Vagina (tissue), 2 donors: ENCODE measurements around the gene TULP1. TPM values are rescaled to one million over a fixed set of nuclear protein-coding genes. Genes with fewer than 3 reads are reported as not detected.
A peak's percentile ranks its signal among the peaks of the same experiment; 100 is the strongest.

Experiments used
- DNase-seq, 2 donors: peaks; one replicate each; pipeline ENCODE4 v3.0.0-alpha.2; 2017; ENCODE audit errors: extremely low spot score in 2 of 2
- H3K27ac ChIP-seq: fragments of 200-600 bp; sonication (generic); one replicate; pipeline ENCODE4 v1.5.1; 2019
- H3K27me3 ChIP-seq: fragments of 200-600 bp; sonication (generic); one replicate; pipeline ENCODE4 v1.5.1; 2019
- H3K36me3 ChIP-seq, 2 donors: fragments of 200-600 bp; sonication (generic); one replicate each; pipeline ENCODE4 v1.5.1; 2017 to 2019
- H3K4me1 ChIP-seq: fragments of 200-600 bp; sonication (generic); one replicate; pipeline ENCODE4 v1.5.1; 2019
- H3K4me3 ChIP-seq, 2 donors: fragments of 200-600 bp; sonication (generic); 1 replicate in 1 of 2; 2 replicates in 1 of 2; pipeline ENCODE4 v1.5.1; 2016 to 2019
- H3K9me3 ChIP-seq: fragments of 200-600 bp; sonication (generic); one replicate; pipeline ENCODE4 v1.5.1; 2019
- POLR2A ChIP-seq, 2 donors: fragments of 450-650 bp; IDR thresholded peaks; one replicate each; pipeline ENCODE4 v1.6.1; 2017; ENCODE audit warnings: antibody characterized with exemption in 2 of 2, mild to moderate bottlenecking in 2 of 2, moderate library complexity in 2 of 2
- POLR2AphosphoS5 ChIP-seq, 2 donors: sonication (generic); formaldehyde crosslinking; IDR thresholded peaks; one replicate each; pipeline ENCODE4 v1.9.0; 2017; ENCODE audit warnings: antibody characterized with exemption in 2 of 2, mild to moderate bottlenecking in 2 of 2, low read depth in 1 of 2; ENCODE audit not compliant: insufficient read depth in 1 of 2
- intact Hi-C: fragments of 100-400 bp; cut with DNase I; formaldehyde crosslinking; loops from one replicate; pipeline ENCODE4 v1.15.1; 2023
- total RNA-seq: library from RNA; depleted of rRNA; stranded (reverse); fragments of >200 nt; gene quantifications from one replicate; pipeline ENCODE4 v1.2.3, GENCODE V29; 2016
- TF ChIP-seq, protein P1 (sequence below), 3 experiments: fragments of 450-650 bp in 2 of 3; fragments of 200-600 bp in 1 of 3; sonication (generic) in 1 of 3; IDR thresholded peaks; one replicate each; pipeline ENCODE4 v1.5.1; 2017 to 2019; ENCODE audit warnings: antibody characterized with exemption in 3 of 3, mild to moderate bottlenecking in 2 of 3, moderate library complexity in 2 of 3

The TULP1 gene
- total RNA-seq, 1 donor from 2014 or later = not detected

DNA sequence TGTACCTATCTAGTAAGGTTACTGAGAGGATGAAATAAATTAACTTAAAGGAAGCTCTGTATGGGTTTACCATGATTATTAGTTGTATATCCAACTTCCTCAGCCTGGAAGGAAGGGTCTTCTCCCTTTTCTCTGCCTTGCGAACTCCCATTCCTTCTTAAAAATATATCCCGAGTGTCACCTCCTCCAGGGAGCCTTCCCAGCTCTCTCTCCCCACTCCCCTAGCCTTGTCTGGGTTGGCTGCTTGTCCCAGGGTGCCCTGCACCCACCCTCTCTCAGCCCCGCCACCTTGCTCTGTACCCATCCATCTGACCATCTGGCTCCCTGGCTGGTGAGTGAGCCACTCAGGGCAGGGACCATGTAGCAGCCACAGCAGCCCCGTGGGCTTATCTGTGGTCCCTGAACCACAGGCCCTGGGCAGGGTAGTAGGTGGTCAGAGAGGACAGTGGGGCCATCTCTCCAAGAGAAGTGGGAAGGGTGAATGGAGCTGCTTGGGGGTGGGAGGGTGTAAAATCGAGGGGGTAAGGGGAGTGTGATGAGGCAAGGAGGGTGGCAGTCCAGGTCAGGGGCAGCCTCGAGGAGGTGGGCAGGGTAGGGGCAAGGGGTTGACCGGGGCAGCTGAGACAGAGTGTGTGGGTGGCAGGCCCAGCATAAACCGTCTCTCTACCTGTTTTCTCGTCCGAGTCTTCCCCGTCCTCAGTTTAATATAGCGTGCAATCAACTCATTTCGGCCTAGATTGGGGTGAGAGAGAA is 28.6 kb downstream of the TULP1 start:
- Histone ChIP-seq H3K27me3 (no peaks in the 10 kb centered on the region), H3K4me1 (peaks cover 45% of the 10 kb centered on the region), H3K4me3 (no peak overlapping the region), H3K36me3 (peaks cover 0 to 10% of the 10 kb centered on the region in 2 donors), H3K27ac (peak overlapping the region; percentile 97), H3K9me3 (no peaks in the 10 kb centered on the region)
- TF ChIP-seq POLR2AphosphoS5 (IDR thresholded peaks at IDR 0.05; ENCODE audit: insufficient read depth in 1 of 2, low read depth in 1 of 2) (no peak), POLR2A (IDR thresholded peaks at IDR 0.05) (no peak)
- TF ChIP-seq, protein P1, sequence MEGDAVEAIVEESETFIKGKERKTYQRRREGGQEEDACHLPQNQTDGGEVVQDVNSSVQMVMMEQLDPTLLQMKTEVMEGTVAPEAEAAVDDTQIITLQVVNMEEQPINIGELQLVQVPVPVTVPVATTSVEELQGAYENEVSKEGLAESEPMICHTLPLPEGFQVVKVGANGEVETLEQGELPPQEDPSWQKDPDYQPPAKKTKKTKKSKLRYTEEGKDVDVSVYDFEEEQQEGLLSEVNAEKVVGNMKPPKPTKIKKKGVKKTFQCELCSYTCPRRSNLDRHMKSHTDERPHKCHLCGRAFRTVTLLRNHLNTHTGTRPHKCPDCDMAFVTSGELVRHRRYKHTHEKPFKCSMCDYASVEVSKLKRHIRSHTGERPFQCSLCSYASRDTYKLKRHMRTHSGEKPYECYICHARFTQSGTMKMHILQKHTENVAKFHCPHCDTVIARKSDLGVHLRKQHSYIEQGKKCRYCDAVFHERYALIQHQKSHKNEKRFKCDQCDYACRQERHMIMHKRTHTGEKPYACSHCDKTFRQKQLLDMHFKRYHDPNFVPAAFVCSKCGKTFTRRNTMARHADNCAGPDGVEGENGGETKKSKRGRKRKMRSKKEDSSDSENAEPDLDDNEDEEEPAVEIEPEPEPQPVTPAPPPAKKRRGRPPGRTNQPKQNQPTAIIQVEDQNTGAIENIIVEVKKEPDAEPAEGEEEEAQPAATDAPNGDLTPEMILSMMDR (IDR thresholded peaks at IDR 0.05) = no peak
- intact Hi-C loops = no loop called here
- no peak for DNase-seq

DNA sequence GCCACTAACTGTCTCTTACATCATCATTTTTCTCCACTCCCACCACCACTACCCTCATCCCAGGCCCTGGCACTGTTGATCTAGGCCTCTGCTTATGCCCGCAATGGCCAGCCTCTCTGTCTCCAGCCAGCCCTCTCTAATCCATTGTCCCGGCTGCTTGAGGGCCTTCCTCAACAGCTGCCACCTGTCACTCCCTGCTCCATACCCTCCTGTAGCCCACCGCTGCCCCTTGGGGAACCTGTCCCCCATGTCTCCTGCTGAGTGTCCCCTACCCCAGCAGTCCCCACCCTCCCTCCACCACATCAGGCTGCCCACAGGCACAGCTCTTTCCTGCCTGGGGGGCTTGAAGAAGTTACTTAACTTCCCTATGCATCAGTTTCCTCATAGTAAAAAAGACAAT is 29.2 kb downstream of the TULP1 start:
- no peaks in the 10 kb centered on the region for H3K27me3 ChIP-seq
- TF ChIP-seq POLR2A (IDR thresholded peaks at IDR 0.05) (no peak), POLR2AphosphoS5 (IDR thresholded peaks at IDR 0.05; ENCODE audit: insufficient read depth in 1 of 2, low read depth in 1 of 2) (no peak)
- TF ChIP-seq, protein P1 (IDR thresholded peaks at IDR 0.05) = no peak
- peaks cover 0 to 13% of the 10 kb centered on the region in 2 donors for H3K36me3 ChIP-seq
- intact Hi-C loops = no loop called here
- H3K4me3 ChIP-seq = no peak overlapping the region
- DNase-seq = no peak
- H3K4me1 ChIP-seq = peaks cover 40% of the 10 kb centered on the region
- H3K27ac ChIP-seq = peak overlapping the region; percentile 97
- no peaks in the 10 kb centered on the region for H3K9me3 ChIP-seq

DNA sequence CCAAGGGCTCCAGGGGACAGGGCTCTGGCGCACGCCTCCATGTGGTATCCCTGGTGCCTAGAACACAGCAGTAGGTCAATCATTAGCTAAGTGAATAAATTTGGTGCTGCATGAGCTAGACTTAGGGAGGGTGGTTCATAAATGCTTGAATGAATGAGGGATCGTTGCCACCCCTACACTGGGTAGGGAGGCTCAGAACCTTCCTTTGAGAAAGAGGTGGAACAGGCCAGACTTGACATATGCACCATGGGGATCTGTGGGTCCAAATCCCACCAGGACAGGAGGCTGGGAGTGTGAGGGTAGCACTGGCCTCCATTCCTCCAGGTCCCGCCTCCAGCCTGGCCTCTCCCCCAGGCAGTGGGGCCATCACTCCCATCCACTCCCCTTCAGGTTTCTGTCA is 29.6 kb downstream of the TULP1 start:
- no peak overlapping the region for H3K27ac ChIP-seq
- H3K4me1 ChIP-seq = peaks cover 36% of the 10 kb centered on the region
- H3K9me3 ChIP-seq = no peaks in the 10 kb centered on the region
- H3K27me3 ChIP-seq = no peaks in the 10 kb centered on the region
- H3K36me3 ChIP-seq = peaks cover 0 to 18% of the 10 kb centered on the region in 2 donors
- H3K4me3 ChIP-seq = no peak overlapping the region
- intact Hi-C loops = no loop called here
- DNase-seq = no peak
- TF ChIP-seq POLR2A (IDR thresholded peaks at IDR 0.05) = no peak
- TF ChIP-seq, protein P1 (IDR thresholded peaks at IDR 0.05) = no peak
- TF ChIP-seq POLR2AphosphoS5 (IDR thresholded peaks at IDR 0.05; ENCODE audit: insufficient read depth in 1 of 2, low read depth in 1 of 2) = no peak

DNA sequence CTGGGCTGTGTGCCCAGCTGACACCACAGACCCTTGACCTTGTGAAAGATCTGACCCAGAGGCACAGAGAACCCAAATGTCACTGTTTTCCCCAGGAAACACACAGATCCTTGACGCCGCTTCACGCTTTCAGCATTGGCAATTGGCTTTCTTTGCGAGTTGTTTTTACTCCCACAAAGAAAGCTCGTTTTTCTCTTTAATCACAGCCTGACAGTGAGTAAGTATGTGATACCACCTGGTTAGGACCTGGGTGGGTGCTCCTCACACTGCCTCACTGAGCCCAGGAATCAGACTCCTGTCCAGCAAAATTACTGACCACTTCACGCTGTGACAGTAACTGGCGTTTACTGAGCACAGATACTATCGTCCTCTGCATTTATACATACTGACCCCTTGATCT is 31.5 kb downstream of the TULP1 start:
- Histone ChIP-seq H3K4me1 (peaks cover 18% of the 10 kb centered on the region), H3K36me3 (peaks cover 0 to 21% of the 10 kb centered on the region in 2 donors), H3K27ac (no peak overlapping the region), H3K9me3 (no peaks in the 10 kb centered on the region), H3K27me3 (no peaks in the 10 kb centered on the region), H3K4me3 (no peak overlapping the region)
- intact Hi-C loops = no loop called here
- TF ChIP-seq, protein P1 (IDR thresholded peaks at IDR 0.05) = no peak
- TF ChIP-seq POLR2A (IDR thresholded peaks at IDR 0.05) = no peak
- no peak for DNase-seq

DNA sequence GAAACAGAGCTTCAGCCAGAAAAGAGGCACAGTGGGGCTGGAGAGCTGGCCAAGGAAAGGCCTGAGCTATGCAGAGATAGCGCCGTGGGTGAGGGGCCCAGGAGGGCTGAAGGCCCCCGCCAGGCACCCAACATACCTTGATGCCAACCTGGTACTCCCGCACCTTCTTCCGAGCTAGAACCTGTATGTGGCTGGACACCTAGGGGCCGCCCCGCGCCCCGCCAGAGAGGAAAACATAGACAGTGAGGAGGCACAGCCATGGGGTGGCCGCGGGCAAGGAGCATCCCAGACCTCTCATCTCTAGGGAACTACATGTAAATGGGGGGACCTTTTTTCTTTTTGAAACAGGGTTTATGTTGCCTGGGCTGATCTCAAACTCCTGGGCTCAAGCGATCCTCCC is 32.5 kb downstream of the TULP1 start:
- Histone ChIP-seq H3K36me3 (peaks cover 0 to 28% of the 10 kb centered on the region in 2 donors), H3K27ac (no peak overlapping the region), H3K4me1 (peaks cover 7% of the 10 kb centered on the region), H3K4me3 (no peak overlapping the region), H3K27me3 (no peaks in the 10 kb centered on the region), H3K9me3 (no peaks in the 10 kb centered on the region)
- TF ChIP-seq POLR2A (IDR thresholded peaks at IDR 0.05) (no peak), POLR2AphosphoS5 (IDR thresholded peaks at IDR 0.05; ENCODE audit: insufficient read depth in 1 of 2, low read depth in 1 of 2) (no peak)
- TF ChIP-seq, protein P1 (IDR thresholded peaks at IDR 0.05) = no peak
- intact Hi-C loops = no loop called here
- DNase-seq = no peak
